Measurements from ENCODE around the gene KCTD2. TPM values are rescaled to one million over a fixed set of nuclear protein-coding genes. Genes with fewer than 3 reads are reported as not detected.

Gene KCTD2
- total and polyA plus RNA-seq, 9 of the 15 experiments (the other 6 are each of a cell fraction or from before 2014, with no cell fraction given), result 1.7 to 32.9 (median 15.8) TPM

- TF ChIP-seq, protein P1, sequence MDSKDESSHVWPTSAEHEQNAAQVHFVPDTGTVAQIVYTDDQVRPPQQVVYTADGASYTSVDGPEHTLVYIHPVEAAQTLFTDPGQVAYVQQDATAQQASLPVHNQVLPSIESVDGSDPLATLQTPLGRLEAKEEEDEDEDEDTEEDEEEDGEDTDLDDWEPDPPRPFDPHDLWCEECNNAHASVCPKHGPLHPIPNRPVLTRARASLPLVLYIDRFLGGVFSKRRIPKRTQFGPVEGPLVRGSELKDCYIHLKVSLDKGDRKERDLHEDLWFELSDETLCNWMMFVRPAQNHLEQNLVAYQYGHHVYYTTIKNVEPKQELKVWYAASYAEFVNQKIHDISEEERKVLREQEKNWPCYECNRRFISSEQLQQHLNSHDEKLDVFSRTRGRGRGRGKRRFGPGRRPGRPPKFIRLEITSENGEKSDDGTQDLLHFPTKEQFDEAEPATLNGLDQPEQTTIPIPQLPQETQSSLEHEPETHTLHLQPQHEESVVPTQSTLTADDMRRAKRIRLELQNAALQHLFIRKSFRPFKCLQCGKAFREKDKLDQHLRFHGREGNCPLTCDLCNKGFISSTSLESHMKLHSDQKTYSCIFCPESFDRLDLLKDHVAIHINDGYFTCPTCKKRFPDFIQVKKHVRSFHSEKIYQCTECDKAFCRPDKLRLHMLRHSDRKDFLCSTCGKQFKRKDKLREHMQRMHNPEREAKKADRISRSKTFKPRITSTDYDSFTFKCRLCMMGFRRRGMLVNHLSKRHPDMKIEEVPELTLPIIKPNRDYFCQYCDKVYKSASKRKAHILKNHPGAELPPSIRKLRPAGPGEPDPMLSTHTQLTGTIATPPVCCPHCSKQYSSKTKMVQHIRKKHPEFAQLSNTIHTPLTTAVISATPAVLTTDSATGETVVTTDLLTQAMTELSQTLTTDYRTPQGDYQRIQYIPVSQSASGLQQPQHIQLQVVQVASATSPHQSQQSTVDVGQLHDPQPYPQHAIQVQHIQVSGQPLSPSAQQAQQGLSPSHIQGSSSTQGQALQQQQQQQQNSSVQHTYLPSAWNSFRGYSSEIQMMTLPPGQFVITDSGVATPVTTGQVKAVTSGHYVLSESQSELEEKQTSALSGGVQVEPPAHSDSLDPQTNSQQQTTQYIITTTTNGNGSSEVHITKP (IDR thresholded peaks at IDR 0.05; ENCODE audit: partially characterized antibody), result peak; percentile 99
- TF ChIP-seq SMARCA4 (IDR thresholded peaks at IDR 0.05) (no peak), SPI1 (IDR thresholded peaks at IDR 0.05; ENCODE audit: borderline replicate concordance, low read depth, low read length) (peak; percentile 55; the same call in 1 of the 2 replicates), CREB3 (tag; conservative IDR thresholded peaks at IDR 0.05; ENCODE audit: low read depth) (no peak), EP400 (IDR thresholded peaks at IDR 0.05) (peak; percentile 77), CREM (IDR thresholded peaks at IDR 0.05; ENCODE audit: low read depth) (peak; percentile 85), POLR2B (IDR thresholded peaks at IDR 0.05; ENCODE audit: low read depth, partially characterized antibody) (peak; percentile 91), CEBPB (tag; IDR thresholded peaks at IDR 0.05) (peak; percentile 73), DACH1 (IDR thresholded peaks at IDR 0.05; ENCODE audit: partially characterized antibody) (no peak), GABPA (tag; conservative IDR thresholded peaks at IDR 0.05; ENCODE audit: low read depth) (peak; percentile 98), HNRNPK (IDR thresholded peaks at IDR 0.05; ENCODE audit: low read depth, low read length, poor library complexity, severe bottlenecking) (peak; percentile 43), SIRT6 (IDR thresholded peaks at IDR 0.05; ENCODE audit: low read depth, low read length) (no peak), LEF1 (IDR thresholded peaks at IDR 0.05) (0 out of 2 replicates have a peak, but pooled peaks have one; percentile 15), POLR2G (IDR thresholded peaks at IDR 0.05; ENCODE audit: low read depth, low read length) (peak; percentile 82)
- TF ChIP-seq, protein P2, sequence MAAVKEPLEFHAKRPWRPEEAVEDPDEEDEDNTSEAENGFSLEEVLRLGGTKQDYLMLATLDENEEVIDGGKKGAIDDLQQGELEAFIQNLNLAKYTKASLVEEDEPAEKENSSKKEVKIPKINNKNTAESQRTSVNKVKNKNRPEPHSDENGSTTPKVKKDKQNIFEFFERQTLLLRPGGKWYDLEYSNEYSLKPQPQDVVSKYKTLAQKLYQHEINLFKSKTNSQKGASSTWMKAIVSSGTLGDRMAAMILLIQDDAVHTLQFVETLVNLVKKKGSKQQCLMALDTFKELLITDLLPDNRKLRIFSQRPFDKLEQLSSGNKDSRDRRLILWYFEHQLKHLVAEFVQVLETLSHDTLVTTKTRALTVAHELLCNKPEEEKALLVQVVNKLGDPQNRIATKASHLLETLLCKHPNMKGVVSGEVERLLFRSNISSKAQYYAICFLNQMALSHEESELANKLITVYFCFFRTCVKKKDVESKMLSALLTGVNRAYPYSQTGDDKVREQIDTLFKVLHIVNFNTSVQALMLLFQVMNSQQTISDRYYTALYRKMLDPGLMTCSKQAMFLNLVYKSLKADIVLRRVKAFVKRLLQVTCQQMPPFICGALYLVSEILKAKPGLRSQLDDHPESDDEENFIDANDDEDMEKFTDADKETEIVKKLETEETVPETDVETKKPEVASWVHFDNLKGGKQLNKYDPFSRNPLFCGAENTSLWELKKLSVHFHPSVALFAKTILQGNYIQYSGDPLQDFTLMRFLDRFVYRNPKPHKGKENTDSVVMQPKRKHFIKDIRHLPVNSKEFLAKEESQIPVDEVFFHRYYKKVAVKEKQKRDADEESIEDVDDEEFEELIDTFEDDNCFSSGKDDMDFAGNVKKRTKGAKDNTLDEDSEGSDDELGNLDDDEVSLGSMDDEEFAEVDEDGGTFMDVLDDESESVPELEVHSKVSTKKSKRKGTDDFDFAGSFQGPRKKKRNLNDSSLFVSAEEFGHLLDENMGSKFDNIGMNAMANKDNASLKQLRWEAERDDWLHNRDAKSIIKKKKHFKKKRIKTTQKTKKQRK (IDR thresholded peaks at IDR 0.05; ENCODE audit: borderline replicate concordance, low read depth, low read length), result peak; percentile 94
Measured at GRCh38 chr17:75046407-75047289, at the start of gene KCTD2, which contains the start of gene ATP5PD (continued).
